CMK (cell line): Measurements from ENCODE around the gene PADI1.
A peak's percentile ranks its signal among the peaks of the same experiment; 100 is the strongest.

Experiments
- DNase-seq: peaks from one replicate; pipeline ENCODE4 v3.0.0-alpha.2; 2010; ENCODE audit warnings: low read depth

The PADI1 gene

DNA sequence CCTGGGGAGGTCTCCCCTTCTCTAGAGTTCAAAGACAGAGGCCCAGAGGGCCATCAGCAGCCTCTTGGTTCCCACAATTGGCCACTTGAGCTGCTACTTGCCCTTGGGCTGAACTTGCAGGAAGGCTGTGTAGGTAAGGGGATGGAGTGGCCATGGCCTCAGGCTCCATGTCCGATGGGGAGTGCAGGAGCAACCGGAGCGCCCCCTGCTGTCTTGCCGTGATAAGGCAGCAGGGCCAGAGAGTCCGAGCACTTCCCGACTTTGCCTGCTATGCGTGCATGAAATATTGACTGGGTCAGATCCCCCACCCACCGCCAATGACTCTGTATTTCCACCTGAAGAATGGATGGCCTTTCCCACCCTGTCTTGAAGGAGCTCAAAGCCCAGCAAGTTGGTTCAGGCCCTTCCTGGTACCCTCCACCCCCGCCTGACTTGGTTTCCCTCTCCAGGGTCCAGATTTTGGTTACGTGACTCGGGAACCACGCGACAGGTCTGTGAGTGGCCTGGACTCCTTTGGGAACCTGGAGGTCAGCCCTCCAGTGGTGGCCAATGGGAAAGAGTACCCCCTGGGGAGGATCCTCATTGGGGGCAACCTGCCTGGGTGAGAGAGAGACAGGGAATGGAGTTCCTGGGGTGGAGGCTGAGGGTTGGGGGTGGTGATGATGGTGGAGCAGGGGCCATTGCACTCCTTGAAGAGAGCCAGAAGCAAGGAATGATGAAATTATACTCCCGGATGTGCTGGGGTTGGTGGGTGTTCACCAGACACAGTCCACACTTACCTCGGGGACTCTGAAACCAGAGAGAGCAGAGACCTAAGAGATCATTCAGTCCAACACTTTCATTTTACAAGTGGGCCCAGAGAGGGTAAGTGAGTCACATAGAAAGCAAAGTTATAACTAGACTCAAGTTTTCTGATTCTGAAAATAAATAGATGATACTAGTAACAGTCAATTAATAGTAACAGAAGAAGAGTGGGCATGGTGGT is 69.5 kb downstream of the PADI1 start:
- peak; percentile 43 for DNase-seq

DNA sequence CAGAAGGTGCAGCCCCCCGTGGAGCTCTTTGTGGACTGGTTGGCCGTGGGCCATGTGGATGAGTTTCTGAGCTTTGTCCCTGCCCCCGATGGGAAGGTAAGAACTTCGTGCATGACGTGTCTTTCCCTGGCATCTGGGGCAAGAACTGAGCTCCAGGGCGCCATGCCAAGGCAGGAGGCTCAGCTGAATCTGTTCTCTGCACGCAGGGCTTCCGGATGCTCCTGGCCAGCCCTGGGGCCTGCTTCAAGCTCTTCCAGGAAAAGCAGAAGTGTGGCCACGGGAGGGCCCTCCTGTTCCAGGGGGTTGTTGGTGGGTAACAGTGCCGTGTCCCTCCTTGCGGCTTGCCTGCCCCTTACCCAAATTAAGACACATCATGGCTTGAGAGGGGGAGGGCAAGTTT is 71.6 kb downstream of the PADI1 start:
- DNase-seq: peak; percentile 68

DNA sequence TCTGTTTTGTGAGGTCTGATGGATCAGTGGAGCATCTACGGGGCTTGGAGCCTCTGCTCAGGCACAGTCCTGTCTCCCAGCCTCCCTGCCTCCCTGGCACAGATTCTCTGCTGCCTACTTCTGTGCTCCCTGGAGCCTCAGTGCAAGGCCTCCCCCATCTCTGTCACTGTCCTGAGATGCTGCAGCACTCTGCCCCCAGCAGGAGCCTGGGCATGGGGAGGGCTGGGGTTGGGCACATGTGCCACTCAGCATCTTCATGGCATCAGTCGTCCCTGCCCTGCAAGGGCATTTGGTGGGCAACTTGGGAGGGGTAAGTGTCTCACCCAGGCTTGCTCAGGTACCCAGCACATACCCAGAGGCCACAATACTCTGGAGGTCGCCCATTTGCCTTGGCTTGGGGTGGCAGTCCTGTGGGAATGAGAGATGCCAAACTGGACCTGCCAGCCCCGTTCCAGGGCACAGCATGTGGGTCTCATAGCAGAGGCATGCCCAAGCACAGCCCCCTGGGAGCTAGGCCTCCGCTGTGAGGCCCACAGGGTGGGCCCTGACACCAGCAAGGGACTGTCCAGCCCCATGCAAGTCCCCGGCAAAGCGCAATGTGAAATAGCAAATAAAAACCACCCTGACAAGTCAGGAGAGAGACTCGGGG is 72.7 kb downstream of the PADI1 start:
- no peak for DNase-seq

DNA sequence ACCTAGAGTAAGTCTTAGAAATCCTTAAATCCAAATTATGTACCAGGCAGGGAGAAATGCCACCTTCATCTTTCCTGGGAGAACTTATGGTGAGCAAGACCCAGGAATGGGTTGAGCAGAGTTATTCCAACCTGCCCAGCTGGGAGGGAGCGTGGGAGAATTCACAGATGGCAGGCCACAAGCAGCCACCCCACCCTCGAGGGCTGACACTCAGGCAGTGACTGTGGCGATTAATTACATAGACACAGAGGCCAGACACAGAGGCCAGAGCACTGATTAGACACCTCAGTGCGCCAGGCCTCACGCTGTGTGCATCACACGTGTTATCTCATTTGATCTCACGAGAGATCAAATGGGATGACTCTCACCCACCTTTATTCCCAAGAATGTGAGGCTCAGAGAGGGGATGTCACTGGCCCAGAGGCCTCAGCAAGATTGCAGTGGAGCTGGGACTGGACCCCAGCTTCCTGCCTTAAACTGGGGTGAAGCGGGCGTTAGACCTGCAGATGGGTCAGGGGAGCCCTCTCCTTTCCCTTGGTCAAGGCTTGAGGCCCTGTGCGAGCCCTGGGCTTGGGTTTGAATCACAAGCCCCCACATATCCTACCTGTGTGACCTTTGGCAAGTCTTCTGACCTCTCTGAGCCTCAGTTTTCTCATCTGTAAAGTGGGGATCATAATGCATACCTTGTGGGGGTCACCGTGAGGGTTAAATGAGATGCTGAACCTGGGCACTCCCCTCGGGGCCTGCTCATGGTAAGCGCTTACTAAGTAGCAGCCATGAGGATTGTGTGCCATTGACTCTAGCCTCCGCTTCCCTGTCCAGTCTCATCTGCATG is 74.3 kb downstream of the PADI1 start:
- DNase-seq: no peak

DNA sequence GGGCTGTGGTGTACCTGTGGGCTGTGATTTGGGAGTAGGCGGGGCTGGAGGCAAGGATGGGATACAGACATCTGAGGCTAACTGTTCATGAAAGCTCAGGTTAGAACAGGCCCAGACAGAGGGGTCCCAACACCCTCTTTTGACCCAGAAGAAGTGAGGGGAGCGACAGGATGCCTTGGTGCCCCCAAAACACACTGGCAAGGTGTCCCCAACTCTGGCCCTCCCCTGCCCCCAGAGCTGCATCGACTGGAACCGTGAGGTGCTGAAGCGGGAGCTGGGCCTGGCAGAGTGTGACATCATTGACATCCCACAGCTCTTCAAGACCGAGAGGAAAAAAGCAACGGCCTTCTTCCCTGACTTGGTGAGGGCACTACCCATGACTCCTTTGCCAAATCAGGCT is 75.5 kb downstream of the PADI1 start:
- DNase-seq: no peak

DNA sequence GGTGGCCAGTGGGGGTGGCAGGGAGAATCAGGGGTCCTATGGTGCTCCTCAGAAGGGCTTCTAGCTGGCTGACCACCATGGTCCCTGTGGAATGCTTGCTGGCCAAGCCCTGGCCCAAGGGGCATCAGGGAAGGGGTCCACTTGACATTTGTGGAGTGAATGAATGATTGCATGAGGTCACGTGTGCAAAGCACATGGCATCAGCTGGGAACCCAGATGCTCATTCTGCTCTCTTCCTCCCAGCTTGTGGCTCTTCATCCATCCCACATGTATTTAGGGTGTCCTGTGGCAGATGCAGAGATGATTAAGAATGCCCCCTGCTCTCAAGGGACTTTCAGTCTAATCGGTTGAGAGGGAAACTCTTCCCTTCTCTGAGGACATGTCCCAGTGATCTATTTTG is 76.0 kb downstream of the PADI1 start:
- DNase-seq: no peak

DNA sequence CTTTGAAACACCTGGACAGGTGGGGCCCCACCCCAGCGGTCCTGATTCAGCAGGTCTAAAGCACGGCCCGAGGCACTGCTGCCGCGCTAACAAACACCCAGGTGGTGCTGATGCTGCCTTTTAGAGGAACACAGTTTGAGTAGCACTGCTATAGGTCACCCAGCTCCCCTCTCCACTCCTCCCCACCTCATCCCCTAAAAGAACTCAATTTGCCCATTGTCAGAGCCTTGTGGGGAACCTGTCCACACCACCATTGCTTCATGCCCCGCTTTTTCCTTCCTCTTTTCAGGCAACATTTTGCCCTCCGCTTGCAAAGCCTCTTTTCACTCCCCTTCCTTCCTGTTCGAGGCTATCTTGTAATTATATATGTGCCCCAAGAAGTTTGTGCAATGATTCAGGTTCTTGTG is 76.8 kb downstream of the PADI1 start:
- peak; percentile 70 for DNase-seq

DNA sequence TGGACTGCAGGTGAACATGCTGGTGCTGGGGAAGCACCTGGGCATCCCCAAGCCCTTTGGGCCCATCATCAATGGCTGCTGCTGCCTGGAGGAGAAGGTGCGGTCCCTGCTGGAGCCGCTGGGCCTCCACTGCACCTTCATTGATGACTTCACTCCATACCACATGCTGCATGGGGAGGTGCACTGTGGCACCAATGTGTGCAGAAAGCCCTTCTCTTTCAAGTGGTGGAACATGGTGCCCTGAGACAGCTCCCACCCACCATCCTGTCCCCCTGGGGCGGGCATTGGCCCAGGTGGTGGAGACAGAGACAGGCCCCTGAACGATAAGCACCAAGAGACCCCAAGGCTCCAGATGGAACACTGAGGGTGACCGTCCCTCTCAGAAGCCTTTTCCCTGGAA is 77.9 kb downstream of the PADI1 start:
- no peak for DNase-seq

DNA sequence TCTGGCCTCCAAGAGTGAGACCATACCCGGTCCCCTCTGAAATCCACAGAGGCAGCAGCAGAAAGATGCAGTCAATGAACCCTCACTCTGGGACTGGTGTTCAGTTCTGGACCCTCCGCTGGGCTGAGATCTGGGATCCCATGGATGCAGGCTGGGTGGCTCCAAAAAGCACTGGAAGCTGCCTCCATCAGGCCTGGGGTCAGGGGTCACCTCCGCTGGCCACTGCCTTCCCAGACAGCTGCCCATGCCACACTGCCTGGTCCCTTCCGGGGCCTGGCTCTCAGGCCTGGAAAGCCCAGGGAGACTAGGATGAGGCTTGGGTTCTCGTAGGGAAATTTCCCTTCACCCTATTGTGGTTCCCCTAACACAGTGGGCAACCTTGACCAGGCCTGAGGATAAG is 81.7 kb downstream of the PADI1 start:
- DNase-seq: no peak

DNA sequence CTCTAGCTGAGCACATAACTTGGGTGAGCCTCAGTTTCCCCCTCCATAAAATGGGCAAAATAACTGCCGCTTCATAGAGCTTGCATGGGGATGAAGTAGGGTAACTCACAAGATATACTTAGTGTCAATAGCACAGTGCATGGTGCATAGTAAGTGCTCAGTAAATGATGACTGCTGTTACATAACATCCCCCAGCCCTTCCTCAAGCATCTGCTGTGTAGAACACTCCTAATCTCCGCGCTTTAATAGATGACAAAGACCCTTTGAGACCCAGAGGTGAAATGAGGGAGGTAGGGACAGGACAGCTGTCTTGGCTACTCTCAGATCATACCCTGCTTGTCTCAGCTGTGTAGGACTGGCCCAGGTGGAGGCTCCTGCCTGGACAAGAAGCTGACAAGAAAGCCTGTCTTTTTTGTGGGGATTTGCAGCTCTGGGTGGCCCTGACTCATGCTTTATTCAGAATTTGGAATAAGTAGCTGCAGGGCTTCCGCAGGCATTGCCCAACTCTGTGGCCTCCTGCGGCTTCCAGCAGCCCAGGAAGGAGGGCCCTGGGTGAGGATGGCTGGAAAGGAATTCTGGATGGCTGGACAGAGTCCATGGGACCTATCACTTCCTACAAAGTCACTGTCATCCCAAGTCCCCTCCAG is 82.3 kb downstream of the PADI1 start:
- no peak for DNase-seq

DNA sequence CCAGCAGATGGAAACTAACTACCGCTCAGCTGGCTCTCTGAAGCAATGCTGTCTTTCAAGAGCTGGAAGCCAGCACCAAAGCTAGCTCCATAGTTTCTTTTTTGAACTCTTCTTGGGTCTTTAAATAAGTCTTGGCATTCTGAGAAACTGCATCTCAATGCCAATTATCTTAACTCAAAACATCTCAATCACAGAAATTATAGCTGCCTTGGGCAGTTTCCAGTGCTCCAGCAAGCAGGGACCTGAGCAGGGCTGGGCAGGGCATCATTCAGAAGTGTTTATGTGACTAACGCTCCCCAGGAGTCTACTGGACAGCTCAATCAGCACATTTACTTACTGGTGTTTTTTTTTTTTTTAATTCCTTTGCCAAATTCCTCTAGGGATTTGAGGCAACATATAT is 84.8 kb downstream of the PADI1 start:
- DNase-seq: no peak

DNA sequence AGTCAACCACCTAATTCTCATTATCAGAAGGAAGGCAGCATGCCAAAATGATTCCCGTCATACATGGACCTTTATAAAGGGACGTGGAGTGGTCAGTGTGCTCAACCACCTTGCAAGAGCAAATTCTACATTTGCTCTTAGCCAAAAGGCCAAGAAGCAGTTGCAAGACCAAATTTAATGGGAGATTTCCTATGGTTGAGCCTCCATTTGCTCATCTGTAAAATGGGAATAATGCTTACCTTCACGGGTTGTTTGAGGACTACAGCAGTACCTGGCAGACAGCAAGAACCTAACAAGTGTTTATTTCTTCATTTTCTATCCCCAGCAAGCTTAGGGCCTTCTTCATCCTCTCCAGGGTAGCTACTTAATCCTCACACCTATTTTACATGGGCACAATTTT is 85.6 kb downstream of the PADI1 start:
- no peak for DNase-seq

DNA sequence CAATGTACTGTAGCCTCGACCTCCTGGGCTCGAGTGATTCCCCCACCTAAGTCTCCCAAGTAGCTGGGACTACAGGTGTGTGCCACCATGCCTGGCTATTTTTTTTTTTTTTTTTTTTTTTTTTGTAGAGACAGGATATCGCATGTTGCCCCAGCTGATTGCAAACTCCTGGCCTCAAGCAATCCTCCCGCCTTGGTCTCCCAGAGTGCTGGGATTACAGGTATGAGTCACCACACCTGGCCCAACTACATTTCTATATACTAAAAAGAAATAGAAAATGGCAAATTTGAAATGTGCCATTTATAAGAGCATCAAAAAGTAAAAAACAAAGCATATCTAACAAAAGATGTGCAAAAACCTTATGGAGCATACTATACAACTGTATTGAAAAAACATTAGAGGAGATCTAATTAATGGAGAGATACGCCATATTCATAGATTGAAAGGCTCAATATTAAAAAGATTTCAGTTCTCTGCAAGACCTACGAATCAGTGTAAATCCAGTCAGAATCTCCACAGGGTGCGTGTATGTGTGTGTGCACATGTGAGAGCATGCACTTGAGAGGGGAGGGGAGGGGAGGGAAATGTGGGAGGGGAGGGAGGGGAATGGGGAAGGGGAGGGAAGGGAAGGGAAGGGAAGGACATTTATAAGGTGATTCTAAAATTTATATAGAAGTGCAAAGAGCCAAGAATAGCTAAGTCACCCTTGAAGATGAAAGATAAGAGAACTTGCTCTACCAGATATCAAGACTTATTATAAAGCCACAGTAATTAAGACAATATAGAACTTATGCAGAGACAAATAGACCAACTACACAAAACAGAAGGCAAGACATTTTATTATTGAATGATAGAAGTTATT is 87.6 kb downstream of the PADI1 start:
- DNase-seq: no peak

DNA sequence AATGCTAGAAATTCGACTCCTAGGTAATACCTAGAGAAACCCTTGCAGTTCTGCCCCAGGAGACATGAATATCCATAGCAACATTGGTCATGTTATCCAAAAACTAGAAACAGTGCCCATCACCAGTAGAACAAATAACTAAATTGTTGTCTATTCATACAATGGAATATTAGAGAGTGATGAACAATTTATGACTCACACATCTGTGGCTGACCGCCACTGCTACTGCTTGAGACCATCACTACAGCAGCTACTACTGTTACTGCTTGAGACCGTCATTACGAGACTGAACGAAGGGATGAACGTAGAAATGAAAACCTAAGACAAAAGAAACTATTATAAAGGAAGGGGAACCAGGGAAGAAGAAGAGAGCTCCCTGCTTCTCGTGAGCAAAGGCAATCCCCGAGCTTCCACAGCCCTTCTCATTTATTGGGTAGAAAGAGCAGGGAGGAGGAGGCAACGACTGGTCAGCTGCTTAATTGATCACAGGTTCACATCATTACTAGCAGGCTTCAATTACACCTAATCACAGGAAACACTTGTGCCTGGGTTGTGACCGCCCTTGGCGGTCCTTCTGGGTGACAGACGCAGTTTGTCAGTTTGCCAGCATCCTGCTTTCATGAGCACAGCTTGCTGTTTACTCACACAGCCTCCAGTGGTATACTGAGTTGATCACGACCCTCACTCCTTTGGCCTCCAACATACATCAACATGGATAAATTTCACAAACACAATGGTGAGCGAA is 88.9 kb downstream of the PADI1 start:
- DNase-seq: no peak

DNA sequence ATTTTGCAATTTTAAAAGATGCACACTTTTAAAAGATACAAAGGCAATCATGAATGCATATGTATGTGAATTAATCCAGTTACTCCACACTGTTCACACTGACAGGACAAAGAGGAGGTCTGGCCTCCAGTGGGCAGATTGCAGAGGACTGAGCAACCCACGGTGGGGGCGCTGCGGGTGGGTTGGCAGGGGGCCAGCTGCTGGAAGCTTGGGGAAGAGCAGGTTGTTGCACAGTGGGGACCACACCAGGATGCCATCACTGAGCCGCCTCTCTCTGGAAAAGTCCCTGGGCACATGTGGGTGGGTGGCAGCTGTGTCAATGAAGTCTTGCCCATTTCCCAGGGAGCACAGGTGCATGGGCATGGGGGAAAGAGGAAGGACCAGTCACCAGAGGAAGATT is 90.4 kb downstream of the PADI1 start:
- DNase-seq: no peak
